GM19025 (cell line): ENCODE data around the gene SYP.

ENCODE experiments used
- ATAC-seq: cut with Tn5 transposase; IDR thresholded peaks from one replicate; pipeline ENCODE4 v1.9.1; 2021; ENCODE audit warnings: mild to moderate bottlenecking, low read depth, moderate library complexity; ENCODE audit not compliant: unreplicated experiment

The SYP gene

DNA sequence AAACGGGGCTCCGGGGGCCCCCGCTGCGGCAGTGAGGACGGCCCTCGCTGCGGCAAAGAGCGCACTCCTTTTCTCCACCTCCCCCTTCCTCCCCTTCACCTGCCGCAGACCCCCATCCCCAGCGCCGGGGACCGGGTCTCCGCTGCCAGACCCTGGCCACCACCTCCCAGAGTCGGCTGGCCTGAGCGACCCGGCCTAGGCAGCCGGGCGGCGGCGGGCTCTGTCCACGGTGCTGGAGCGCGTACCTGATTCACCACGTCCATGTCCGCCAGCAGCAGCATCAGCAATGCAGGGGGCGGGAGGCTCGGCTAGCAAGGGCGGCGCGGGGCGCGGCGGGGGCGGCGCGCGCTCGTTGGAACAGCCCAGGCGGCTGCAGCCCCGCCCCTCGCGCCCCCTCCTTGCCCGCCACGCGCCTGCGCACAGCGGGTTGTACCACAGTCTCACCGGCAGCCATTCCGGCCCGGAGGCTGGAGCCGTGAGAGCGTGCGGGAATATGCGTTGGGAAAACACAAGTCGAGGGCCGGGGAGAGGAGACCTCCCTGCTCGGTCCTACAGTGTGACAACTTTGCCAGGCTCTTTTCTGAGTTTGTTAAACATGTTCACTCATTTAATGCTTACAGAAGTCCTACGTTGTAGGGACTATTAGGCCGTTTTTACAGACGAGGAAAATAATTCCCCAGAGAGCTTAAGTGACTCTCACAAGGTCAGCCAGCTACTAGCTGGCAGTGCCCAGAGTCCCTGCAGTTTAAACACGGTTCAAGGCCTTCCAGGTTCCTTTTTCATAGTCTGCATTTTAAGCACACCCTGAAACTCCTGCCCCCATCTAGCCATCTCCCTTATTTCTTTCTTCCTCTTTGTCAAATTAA lies at the start of gene SYP:
Gene SYP, minus strand, starts transcription at position 288 of the 866 bp plus-strand sequence. Its CDS starts 7 bp downstream, at position 281.
- ATAC-seq = peak; percentile 94

- no peak for ATAC-seq
Measured at GRCh38 chrX:49249616-49250015, 49.6 kb upstream of the SYP start.

- no peak for ATAC-seq
Measured at GRCh38 chrX:49249071-49249470, 49.1 kb upstream of the SYP start.

DNA sequence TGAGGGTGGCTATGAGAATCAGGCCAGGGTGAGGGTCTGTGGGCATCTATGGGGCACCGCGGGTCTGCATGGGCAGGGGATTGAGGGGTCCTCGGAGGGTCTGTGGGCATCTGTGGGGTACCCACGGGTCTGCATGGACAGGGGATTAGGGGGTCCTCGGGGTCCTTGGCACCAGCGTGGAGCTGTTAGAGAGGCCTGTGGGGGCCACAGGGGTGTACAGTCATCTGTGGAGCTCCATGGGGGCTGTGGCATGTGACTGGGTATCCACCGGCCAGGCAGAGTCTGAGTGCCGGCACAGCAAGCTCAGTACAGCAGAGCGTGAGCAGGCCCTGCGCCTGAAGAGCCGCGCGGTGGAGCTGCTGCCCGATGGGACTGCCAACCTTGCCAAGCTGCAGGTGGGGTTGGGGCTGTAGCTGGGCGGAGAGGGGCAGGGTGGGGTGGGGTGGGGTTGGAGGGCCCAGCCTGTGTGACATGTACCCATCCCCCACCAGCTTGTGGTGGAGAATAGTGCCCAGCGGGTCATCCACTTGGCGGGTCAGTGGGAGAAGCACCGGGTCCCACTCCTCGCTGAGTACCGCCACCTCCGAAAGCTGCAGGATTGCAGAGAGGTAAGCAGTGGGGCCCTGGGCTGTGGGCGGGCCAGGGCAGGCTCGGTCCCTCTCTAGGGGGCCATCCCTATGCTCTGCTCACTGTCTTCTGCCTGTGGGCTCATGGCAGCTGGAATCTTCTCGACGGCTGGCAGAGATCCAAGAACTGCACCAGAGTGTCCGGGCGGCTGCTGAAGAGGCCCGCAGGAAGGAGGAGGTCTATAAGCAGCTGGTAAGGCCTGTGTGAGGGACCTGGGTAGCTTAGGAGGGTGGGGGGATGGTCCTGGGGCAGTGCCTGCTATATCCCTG lies 48.2 kb upstream of the SYP start:
- ATAC-seq = no peak

- ATAC-seq = no peak
Measured at GRCh38 chrX:49247346-49247745, 47.4 kb upstream of the SYP start.

- ATAC-seq = no peak
Measured at GRCh38 chrX:49246541-49246940, 46.5 kb upstream of the SYP start.

DNA sequence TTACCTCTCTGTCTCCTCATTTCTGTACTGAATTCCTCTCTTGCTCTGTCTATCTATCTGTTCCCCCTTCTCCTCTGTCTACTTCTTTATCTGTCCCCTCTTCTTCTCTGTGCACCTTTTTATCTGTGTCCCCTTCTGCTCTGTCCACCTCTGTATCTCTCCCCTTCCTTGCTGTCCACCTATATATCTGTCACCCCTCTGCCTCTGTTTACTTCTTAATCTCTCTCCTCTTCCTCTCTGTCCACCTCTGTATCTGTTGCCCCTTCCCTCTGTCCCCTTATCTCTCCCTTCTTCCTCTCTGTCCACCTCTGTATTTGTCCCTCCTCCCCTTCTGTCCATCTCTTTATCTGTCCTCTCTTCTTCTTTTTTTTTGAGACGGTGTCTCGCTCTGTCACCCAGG lies 44.2 kb upstream of the SYP start:
- no peak for ATAC-seq

DNA sequence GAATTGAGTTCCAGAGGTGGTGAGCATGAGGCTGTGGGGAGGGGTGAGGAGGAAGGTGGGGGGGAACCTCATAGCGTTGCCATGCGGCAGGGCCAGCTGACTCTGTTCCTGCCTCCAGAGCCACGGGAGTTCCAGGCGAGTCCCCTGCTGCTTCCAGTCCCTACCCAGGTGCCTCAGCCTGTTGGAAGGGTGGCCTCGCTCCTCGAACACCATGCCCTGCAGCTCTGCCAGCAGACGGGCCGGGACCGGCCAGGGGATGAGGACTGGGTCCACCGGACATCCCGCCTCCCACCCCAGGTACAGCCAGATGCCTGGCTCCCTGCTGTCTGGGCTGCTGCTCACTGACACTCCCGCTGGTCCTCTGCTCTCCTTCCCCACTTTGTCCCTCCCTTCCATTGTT lies 43.2 kb upstream of the SYP start:
- ATAC-seq = no peak

DNA sequence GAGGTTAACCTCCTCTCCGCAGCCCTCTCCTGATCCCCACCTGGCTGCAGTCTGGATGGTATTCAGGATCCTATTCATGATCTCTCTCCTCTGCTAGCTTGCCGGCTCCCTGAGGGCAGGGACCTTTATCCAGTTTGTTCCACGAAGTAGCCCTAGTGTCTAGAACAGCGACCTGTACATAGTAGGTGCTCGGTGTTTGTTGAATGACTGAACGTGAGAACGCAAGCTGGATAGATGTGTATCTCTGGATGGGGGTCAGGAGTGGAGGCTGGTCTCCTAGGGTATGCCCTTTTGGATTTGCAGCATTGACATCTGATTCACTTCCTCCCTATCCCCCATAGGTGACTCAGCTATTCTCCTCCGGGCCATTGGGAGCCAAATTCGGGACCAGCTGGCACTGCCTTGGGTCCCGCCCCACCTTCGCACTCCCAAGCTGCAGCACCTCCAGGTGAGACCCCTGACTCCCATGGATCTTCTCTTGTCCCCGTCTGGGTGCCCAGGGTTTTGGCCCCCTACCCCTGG lies 42.6 kb upstream of the SYP start:
- ATAC-seq = no peak

DNA sequence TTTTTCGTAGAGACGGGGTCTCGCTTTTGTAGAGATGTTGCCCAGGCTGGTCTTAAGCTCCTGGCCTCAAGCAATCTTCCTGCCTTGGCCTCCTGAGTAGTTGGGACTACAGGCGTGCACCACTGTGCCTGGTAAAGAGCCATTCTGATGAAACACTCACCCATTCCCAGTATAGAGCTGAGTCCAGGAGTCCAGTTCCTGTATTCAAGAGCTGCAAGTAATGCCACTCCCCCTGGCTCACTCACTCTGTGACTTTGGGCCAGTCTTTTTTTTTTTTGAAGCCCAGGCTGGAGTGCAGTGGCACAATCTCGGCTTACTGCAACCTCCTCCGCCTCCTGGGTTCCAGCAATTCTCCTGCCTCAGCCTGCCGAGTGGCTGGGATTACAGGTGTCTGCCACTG lies 38.7 kb upstream of the SYP start:
- ATAC-seq = no peak

DNA sequence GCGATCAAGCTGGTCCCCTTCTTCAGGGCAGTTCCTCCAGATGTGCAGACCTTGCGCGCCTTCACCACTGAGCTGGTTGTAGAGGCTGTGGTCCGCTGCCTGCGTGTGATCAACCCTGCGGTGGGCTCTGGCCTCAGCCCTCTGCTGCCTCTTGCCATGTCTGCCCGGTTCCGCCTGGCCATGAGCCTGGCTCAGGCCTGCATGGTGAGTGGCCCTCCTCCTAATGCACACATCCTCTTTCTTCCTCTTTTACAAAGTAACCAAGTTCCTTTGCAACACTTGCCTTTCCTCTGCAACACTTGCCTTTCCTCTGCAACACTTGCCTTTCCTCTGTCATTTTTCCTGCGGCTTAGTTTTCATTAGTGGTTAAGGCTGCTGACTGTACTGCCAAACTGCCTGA lies 37.1 kb upstream of the SYP start:
- ATAC-seq = no peak

DNA sequence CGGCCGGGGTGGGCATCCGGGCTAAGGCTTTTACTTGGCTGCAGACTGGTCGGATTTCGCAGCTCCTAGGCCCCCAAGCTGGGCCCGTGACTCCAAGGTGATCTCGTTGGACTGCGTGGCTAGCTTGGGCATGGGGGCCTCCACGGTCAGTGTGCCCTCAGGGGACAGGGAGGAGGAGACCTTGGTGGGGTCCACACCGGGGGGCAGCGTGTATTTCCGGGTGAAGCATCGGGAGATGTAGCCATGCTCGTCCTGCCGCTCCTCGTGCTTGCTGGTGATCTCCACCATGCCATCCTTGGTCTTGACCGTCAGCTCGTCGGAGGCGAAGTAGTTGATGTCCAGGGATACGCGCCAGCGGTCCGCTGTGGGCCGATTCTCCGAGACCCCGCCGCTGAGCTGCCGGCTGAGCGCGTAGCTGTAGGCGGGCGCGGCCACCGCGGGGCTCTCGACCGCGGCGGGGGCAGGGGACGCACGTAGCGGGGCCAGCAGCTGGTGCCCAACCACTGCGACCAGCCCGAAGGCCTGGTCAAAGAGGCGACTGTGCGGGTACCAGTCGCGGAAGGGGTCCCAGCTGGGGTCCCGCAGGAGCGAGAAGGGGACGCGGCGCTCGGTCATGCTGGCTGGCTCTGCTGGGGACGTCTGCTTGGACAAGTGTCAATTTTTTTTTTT lies 34.0 kb upstream of the SYP start:
- no peak for ATAC-seq

DNA sequence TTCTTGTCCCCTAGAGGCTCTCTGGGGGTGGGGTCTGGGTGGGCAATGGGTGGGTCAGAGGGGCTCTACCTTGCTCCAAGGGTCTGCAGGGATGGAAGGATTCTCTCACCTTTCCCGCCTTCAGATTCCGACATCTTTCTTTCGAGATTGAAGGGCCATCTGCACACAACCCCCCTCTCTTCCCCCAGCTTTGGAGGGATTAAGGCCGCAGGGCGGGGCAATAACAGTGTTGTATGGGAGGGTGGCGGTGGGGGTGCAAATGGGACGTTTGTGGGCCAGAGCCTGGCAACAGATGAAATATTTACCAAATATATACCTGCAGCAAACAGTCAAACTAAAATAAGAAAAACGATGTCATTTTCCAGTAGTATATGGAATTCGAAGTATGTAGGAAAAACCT lies 33.2 kb upstream of the SYP start, which contains the start of gene CACNA1F:
Gene CACNA1F, minus strand, starts transcription at position 165 of the 400 bp plus-strand sequence. Its CDS starts 31 bp downstream, at position 134.
- no peak for ATAC-seq

DNA sequence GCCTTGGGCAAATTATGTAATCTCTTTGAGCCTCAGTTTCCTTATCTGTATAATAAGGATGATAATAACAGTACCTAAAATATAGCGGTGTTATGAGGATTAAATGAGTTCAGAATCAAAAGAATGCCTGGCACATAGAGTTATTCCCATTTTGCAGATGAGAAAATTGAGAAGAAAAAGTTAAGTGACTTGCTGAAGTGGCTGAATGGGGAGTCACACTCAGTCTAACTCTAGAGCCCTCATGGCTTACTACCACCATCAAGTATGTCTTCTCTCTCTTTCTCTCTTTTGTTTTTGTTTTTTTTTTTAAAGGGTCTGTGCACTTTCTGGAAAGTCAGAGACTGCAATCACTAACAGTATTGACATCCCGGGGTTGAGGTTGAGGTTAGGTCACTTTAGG lies 32.5 kb upstream of the SYP start:
- no peak for ATAC-seq

- ATAC-seq = no peak
Measured at GRCh38 chrX:49231333-49232000, 31.5 kb upstream of the SYP start.

DNA sequence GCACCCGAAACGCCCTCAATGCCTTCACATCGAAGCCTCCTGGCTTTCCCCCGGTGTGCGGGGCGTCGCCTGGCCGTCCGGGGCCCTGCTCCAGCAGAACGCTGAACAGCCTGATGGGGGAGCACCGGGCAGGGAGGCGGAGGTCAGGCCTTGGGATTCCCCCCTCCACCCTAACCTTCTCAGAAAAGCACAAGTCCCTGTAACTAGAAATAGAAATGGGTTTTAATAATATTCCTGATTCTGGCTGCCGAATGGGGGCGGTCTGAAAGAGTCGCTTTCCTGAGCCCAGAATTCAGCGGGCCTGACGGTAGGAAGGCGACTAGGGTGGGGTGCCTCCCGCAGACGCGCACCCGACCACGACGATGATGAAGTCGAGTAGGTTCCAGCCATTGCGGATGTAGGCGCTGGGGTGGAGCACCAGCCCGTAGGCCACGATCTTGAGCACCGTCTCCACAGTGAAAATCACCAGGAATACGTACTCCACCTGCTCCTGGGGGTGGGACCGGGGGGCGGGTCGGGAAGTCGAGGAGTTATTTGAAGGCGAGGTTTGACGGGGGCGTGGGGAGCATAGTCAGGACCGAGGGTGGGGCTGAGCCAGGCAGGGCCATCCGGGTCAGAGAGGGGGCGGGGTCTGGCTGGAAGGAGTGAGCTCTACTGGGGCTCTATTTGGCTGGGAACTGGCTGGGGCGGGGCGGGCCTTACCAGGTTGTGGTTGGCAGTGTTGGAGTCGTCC lies 30.7 kb upstream of the SYP start:
- ATAC-seq = peak; percentile 40

DNA sequence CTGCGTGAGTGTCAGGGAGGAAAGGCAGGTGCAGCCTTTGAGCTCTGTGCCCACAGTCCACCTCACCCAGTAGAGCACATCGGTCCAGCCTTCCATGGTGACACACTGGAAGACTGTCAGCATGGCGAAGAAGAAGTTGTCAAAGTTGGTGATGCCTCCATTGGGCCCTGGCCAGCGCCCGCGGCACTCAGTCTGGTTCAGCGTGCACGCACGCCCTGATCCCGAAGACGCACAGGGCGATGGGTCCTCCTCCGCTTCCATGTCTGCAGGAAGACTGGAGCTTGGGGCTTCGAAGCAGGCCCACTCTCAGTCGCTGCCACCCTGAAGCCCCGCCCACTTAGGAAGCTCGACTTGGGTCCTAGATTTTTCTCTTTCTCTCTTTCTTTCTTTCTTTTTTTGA lies 28.2 kb upstream of the SYP start:
- ATAC-seq = no peak

DNA sequence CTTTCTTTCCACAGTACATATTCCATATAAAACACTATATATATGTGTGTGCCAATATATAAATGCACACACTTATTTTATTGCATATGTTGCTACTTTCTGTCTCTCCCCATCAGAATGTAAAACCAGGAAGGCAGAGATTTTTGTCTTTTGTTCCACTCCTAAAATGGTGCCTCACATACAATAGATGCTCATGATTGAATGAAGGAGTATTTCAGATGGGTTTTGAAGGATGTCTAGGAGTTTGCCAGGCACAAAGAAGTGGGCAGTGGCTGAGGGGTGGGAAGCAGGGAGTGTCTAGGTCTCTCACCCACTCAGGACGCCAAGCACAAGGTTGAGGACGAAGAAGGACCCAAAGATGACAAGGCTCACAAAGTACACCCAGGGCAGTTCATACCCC lies 27.7 kb upstream of the SYP start:
- no peak for ATAC-seq

GRCh38 chrX:49226946-49227345 lies 27.0 kb upstream of the SYP start:
- no peak for ATAC-seq
